ENCODE results near the gene IL33. TPM values are rescaled to one million over a fixed set of nuclear protein-coding genes. Genes with fewer than 3 reads are reported as not detected.

IL33 gene, protein sequence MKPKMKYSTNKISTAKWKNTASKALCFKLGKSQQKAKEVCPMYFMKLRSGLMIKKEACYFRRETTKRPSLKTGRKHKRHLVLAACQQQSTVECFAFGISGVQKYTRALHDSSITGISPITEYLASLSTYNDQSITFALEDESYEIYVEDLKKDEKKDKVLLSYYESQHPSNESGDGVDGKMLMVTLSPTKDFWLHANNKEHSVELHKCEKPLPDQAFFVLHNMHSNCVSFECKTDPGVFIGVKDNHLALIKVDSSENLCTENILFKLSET
- total RNA-seq = 11.8 TPM

DNA sequence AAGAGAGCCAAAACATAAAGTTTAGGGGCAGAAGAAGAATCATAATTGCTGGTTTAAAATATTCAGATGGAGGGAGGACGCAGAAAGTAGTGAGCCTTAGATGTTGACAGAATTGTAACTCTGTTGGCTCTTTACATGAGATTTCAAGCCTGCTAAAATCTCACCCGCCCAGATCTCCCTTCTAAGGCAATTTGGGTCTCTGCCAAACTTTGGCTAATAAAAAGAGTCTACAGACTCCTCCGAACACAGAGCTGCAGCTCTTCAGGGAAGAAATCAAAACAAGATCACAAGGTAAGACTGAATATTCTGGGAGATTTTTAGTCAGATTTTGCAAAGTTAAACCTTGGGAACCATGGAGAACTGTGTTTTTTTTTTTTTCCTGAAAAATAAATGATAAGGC, at the start of gene IL33:
Gene IL33 (plus strand): TSS at position 246 of the 400 bp plus-strand sequence. CDS start 25,888 bp downstream, outside the sequence.

Other genes with a start within 250 kb of the IL33 start
- gene RANBP6, start 200.2 kb upstream of the IL33 start, total RNA-seq = 29.3 TPM
- not detected for gene TPD52L3, start 112.6 kb downstream of the IL33 start, total RNA-seq
- gene UHRF2, start 197.4 kb downstream of the IL33 start, total RNA-seq = 79.1 TPM